Epidermal melanocyte (primary cell): ENCODE measurements around the gene PRKCH.

Experiments
- DNase-seq: peaks from one replicate; pipeline ENCODE4 v3.0.0; 2011; ENCODE audit warnings: low spot score; ENCODE audit not compliant: insufficient read length

PRKCH gene

DNA sequence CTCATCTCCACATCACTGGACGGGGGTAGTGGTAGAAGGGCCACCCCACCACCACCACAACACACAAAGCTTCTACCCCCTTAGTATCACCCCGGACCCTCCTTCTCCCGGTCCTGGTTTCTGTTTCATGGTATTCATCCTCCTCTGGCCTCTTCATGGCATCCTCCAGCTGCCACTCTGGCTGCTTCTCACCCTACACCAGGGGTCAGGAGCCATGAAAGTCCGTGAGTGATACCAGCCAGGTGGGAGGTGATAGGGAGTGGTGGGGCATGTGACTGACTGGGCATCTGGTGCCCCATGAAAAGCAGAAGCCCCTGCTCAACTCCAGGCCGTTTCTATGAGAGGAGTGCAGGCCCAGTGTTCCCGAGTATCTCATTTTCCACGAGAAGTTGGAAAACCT, 222.6 kb downstream of the PRKCH start:
- no peak for DNase-seq

DNA sequence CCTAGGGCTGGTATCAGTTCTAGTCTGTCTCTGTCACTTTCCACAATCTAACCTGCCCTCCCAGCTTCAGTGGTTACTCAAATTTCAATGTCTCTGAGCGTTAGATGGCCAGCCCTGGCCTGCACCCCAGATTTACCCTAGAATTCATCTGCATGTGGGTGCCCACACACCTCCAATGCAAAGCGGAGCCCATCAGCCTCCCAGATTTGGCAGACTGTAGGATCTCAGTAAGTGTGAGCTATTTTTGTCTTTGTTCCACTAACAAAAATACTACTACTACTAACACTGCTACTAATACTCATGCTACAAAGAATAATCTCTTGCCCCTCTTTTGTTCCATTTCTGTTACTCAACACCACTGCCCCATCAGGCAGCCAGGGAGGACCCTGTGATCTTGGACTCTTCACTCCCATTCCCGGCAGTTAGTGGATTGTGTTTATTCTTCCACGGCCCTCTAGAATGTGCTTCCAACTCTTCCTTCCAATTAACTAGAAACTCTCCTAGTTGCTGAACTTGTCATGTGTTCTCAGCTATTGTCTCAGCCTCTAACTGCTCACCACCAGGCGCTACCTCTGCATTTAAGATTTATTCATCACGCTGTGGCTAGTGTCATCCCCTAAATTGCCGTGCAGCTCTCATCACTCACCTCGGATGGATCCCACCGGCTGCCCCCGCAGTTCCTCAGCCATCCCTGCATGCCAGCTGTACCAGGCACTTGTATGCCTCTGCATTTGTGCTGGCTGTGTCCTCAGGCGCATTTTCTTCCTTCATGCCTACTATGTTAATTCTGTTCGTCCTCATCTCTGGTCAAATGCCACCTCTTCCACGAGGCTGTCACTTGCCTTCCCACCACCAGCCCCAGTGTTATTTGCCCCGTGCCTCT, 223.3 kb downstream of the PRKCH start:
- no peak for DNase-seq

DNA sequence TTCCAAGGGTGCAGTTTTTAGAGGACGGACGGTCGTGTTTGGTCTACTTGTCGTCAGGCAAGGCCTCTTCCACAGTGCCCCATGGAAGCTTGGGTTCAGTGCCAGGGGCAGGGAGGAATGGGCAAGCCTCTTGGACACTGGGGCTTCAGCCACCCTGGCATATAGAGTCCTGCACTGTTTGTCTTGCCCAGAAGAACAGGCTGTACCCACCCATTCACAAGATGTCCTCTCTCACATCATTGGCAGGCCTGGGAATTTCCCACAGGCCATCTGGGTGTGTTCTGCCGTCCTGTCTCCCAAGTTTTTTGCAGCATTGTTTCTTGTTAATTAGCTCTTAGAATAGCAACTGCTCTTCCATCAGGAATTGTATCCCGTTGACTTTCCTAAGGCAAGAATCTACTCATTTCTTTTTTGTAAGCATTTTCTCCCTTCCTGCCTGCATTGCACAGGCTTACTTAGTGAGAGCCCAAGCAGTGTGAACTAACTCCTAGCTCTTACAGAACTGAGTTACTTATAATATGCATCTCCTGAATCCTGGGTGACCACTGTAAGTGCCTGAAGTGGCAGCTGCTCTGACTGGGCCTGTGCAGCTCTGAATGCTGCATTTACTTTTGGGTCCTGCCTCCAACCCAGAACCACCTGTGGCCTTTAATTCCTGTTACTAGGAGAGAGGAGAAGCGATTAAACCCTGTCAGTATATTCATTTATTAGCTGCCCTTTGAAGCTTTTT, 224.5 kb downstream of the PRKCH start:
- DNase-seq = no peak

DNA sequence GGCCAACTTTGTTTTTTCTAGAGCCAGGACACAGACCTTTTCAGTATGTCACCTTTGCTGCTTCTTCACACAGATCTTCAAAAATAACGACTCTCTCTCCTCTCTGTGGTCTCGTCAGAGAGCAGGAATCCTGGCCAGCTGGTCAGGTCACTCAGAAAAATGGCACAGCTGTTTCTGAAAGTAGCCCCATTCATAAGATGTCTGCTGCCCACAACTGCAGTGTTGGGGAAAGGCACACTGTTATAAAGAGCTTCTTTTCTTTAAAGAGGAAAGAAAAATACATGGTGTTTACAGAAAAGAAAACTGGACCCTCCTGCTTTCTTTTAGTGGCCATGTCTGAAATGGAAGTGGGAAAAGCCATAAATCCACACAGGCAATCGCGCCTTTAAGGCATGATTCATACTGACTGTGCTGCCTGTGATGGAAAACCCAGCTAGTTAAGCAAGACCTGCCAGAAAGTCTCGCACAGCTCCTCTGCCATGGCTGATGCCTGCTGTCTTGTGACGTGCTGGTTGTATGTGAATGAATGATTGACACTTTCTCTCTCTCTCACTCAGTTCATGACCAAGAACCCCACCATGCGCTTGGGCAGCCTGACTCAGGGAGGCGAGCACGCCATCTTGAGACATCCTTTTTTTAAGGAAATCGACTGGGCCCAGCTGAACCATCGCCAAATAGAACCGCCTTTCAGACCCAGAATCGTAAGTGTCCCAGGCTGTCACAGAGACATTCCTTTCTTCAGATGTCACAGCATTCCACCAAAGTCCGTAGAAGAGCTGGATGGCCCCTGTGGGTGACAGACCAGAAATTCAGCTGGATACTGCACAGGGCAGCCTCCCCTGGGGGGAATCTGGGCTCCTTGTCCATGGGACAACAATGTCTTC, 226.0 kb downstream of the PRKCH start:
- peak; percentile 51 for DNase-seq

DNA sequence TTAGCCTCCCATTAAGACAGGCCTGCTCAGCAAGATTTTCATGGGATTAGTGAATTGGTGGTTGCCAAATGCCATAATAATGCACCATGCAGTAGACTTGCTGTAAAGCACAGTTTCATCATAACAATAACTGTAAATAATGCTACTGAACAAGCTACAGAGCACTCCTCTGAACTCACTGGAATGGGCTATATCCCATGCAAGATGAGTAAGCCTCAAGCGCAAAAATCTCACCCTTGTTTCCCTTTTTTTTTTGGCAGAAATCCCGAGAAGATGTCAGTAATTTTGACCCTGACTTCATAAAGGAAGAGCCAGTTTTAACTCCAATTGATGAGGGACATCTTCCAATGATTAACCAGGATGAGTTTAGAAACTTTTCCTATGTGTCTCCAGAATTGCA, 228.0 kb downstream of the PRKCH start:
- no peak for DNase-seq

DNA sequence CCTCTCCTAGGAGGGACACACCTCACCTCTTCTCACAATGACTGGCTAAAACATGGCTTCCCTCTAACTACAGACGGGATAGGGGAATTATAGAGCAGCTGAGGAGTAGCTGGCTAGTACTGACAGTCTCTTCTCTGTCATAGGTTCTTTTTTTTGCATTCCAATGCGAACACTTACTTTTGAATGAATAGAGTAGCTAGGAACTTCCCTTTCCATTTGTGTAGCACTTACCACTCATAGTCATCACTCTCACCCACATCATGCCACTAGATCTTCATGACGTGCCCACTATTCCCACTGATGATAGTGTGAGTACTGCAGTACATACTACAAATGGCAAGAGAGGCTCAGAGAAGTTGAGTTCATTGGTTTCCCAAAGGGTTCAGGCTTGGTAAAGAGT, 230.0 kb downstream of the PRKCH start:
- DNase-seq = no peak

GRCh38 chr14:61552241-61552640, 230.9 kb downstream of the PRKCH start:
- no peak for DNase-seq

DNA sequence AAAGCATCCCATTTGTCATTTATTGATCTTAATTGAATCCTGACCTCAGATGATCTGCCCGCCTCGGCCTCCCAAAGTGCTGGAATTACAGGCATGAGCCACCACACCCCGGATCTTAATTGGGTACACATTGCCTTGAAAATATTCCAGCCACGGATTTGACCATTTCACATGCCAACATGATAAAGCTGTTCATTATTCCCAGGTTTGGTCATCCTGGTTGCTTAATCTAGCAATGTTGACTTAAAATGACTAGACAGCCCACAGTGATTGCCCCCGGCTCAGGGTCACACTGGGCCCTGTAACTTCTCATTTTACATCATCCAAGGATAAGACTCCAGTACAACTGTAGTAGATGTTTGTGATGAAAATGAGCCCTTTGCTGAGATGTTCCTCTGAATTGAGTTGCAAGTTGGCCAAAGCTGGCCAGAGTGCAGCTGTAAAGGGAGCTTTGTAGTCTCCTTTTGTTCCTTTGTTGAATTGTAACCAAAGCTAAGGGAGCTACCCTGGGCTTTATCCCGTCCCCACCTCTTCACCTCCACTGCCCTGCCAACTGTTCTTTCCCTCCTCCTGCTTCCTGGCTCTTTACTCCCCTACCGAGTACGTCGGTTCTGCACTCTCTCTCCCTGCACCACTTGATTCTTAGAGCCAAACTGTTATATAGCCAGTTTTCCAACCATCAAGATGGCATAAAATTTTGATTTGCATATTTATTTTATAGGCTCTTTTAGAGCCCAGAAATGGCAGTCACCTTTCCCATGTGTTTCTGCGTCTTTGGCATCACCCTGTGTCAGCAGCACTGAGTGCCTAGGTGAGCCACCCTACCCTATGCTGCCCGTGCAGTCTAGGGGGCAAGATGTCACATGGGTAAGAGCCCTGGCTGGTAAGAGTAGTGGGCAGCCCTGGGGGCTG, 232.6 kb downstream of the PRKCH start:
- no peak for DNase-seq

GRCh38 chr14:61555056-61555838, 233.9 kb downstream of the PRKCH start:
- DNase-seq = peak; percentile 52

DNA sequence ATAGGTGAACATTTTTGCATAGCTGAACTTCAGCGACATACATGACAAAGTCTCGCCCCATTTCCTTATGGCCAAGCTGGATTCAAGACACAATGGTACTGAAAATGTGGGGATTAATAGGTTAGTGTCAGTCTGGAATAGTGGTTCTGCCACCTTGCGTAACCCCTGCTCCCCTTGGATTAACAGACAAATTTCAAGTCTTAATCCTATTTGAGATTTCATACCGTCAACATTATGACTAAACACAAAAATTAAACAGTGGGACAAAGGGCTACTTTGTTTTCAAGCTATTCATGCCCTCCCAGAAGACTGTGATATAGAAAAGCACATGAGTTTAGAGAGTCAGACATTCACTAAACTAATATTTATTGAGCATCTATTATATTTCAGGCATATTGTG, 235.1 kb downstream of the PRKCH start:
- DNase-seq = no peak

- no peak for DNase-seq
Observed at GRCh38 chr14:61557262-61557661, 235.9 kb downstream of the PRKCH start.

GRCh38 chr14:61557854-61558253, 236.5 kb downstream of the PRKCH start:
- no peak for DNase-seq

GRCh38 chr14:61558271-61558670, 236.9 kb downstream of the PRKCH start:
- DNase-seq = no peak

GRCh38 chr14:61559641-61560201, 238.3 kb downstream of the PRKCH start:
- DNase-seq = no peak

DNA sequence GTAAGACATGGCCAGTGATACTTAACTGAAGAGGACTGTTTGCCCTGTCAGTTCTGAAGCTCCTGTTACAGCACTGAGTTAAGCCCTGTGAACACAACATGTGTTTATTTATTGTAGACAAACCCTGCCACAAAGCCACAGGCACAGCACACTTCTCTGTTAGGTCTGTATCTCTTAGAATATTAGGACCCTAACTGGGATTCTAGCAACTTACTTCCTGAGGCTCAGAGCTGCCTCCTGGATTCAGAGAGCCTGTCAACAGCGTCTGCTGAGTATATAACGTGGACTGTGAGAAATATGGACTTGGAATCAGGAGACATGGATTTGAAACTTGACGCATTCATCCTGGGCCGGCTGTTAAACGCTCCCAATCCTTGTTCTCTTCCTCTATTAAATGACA, 238.9 kb downstream of the PRKCH start:
- no peak for DNase-seq

GRCh38 chr14:61561104-61561503, 239.7 kb downstream of the PRKCH start:
- no peak for DNase-seq

GRCh38 chr14:61561657-61562276, 240.4 kb downstream of the PRKCH start:
- DNase-seq = no peak

- no peak for DNase-seq
Observed at GRCh38 chr14:61562321-61563161, 241.2 kb downstream of the PRKCH start.
